DMS79 treated with DMSO at 0.1 percent for 48 hours (cell line): ENCODE results near the gene OCSTAMP.

Source experiments
- DNase-seq: peaks from one replicate; lab custom pipeline; 2025; lab: John Stamatoyannopoulos, UW

OCSTAMP gene

DNA sequence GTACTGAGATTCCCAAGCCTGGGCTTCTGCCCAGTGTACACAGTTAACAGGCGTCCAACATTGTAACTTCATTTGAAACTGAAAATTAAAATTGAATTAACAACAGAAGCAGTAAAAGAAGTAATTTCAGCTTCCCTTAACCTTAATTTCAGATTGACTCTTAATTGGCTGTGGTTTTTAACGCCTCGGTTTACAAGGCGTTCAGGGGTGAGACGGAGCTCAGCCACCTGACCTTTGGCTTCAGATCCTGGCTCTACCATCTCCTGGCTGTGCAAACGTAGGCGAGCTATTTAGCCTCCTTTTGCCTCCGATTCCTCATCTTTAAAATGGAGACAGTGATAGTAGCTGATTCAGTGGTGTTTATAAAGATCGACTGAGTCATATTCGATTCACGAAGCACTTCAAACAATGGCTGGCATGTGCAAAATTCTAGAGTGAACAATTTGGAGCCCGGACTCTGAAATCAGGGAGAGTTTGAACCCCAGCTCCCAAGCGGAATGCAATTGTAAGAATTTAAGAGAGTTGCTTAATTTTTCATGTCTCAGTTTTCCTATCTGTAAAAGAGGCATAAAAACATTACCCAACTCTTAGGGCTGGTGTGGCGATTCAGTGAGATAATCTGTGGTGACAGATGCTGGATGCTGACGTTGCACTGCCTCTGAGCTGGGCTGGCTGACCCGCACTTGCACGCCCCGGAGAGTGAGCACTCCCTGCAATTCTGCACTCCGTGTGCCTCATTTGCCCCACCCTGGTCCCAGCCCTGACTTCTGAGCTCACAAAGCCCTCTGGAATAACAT, 23.5 kb upstream of the OCSTAMP start:
- no peak for DNase-seq

DNA sequence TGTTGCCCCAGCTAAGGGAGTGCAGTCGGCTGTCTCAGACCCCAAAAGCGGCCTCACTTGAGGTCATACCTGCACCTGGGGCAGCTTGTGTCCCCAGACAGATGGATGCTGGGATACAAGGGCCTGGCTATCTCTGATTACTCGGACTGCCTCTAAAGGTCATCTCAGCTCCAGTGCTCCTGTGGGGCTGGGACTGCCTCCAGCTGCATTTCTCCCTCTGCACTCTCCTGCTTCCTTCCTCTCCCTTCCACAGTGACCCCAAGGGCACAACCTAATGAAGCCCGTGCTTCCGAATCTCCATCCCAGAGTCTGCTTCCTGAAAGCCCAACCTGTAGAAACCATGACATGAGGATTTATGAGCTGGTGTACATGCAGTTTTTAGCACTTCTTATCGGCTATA, 22.8 kb upstream of the OCSTAMP start:
- DNase-seq: no peak

DNA sequence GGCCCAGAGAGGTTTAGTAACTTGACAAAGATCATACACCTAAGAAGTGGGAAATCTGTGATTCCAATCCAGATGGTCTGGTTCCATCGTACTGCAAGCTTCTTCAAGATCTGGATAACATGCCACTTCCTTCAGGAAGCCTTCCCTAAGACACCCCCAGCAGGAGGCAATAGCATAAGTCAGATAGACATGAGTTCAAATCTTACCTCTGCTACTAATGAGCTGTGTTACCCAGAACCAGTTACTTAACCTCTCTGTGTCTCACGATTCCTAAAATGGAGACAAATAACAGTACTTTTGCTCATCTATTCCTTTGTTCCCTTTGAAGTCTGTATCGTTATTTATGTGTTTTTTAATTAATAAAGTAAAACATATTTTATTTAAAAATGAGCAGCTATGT, 22.3 kb upstream of the OCSTAMP start:
- DNase-seq: no peak

DNA sequence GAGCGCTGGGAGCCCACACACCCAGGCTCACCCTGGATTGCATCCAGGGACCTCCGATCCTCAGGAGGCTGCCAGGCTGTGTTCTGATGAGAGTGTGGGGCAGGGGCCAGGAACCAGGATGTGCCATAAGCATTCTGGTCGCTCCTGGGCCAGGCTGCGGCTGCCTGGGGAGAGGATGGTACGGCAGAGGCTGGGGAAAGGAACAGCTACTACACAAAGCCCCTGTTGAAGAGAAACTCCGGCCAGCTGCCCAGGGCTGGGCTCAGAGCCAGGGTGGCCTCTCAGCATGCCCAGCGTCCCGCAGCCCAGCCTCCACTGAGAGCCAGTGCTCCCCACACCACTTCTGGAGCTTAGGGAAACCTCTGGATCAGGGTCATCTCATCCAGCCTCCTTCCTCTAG, 21.7 kb upstream of the OCSTAMP start:
- DNase-seq: no peak

DNA sequence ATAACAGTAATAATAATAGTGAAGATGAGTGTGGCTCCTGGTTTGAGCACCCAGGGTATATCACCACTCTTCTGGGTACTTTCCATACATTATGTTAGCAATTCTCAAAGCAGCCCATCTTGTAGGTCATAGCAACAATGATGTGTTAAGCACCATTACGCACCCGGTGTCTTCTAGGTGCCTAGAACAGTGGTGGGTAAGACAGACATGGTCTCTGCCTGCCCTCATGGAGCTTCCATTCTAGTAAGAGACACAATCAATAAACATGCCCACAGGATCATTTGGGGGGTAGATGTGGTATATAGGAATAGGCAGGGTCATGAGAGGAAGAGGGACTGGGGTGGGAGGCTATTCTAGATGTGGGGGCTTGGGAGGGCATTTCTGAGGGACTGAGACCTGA, 21.0 kb upstream of the OCSTAMP start:
- no peak for DNase-seq

DNA sequence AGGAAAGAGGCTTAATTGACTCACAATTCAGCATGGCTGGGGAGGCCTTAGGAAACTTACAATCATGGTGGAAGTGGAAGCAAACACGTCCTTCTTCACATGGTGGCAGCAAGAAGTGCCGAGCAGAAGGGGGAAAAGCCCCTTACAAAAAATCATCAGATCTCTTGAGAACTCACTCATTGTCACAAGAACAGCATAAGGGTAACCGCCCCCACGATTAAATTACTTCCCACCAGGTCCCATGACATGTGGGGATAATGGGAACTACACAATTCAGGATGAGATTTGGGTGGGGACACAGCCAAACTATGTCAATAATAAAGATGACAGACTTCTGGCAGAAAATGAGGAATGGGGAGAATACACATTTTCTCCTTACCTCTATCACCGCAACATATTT, 20.5 kb upstream of the OCSTAMP start:
- DNase-seq: no peak

DNA sequence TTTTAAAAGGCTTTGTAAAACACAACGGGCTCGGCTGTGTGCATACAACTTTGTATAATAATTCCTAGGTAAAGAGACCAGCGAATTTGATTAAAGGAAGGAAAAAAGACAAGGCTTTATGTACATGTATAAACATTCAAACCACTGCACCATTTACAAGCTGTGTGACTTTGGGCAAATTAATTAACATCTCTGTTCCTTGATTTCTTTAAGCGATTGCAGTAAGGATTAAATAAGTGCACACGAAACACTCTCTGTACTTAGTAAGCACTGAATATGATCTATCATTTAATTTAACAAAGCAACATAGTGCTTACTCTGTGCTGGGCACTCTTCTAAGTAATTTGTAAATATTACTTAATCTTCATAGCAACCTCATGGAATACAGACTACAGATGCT, 19.5 kb upstream of the OCSTAMP start:
- no peak for DNase-seq

DNA sequence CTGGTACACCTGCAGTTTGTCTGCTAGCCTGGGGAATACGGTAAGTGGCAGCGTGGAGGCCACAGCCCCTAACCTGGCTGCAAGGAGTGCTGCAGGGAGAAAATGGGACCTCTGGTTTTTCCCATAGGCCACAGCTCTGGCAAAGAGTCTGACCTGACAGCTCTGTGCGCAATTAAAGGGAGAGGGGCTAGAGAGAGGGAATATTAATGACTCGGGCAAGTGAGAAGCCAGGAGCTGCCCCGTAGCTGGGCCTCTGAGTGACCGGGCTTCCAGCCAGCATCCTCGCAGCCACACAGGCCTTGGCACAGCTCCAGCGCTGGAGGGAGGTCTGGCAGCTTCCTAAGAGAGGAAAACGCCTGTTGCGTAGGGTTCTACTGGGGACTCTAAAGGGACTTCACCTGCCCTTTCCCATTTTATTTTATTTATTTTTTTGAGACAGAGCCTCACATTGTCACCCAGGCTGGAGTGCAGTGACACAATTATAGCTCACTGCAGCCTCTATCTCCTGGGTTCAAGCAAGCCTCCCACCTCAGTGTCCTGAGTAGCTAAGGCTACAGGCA, 18.2 kb upstream of the OCSTAMP start:
- peak; percentile 75 for DNase-seq

DNA sequence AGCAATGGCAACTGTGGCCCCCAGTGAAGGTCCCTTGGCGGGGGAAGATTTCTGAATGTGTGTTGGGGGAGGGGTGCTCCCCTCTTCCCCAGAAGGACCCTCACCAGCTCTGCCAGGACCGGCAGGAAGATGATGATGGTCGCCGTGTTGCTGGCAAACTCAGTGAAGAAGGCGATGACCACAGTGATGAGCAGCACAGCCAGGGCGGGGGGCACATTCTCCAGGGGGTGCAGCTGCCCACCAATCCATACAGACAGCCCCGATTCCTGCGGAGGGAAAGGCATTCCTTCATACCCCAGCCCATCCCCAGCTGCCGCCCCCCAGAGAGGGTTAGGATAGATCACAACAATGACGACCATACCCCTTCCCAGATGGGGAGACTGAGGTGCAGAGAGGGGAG, 15.7 kb upstream of the OCSTAMP start:
- DNase-seq: no peak

DNA sequence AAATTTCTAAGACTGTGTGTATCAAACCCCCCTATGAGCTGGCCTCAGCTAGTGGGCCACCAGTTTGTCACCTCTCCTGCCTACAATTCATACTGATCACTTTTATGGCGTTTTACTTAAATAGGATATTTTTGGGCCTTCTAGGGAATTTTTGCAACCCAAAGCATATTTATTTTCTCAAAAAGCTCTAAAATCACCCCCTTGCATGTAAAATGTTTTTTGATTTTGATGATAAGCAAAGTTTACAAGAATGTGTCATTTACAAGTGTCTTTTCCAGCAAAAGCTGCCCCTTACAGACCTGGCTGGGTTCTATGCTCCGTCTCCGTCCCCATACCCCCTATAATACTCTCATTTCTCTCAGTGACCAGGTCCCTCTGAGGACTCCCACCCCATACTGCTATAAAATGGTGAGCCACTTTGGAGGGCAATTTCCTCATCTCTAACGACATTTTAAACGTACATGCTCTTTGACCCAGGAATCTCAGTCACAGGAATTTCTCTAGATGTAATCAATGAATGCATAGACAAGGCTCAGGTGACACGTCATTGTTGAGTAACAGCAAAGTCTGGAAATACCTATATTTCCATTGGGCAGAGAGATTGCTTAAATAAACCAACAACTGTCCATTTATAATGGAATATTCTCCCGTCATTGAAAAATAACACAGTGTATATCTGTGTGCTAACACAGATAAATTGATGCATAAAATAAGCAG, 13.9 kb upstream of the OCSTAMP start:
- no peak for DNase-seq

DNA sequence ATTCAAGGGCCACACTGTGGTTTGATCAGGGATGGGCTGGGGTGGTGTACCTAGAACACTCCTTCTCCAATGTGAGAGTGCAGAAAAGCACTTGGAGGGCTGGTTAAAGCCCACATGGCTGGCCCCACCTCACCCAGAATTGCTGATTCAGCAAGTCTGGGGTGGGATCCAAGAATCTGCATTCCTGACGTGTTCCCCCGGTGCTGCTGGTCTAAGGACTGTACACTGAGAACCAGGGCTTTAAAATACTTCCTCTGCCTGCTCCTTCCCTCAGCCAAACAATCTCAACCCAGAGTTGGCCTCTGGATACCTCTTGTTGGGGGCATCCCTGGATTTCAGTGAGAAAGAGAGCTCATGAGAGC, 13.4 kb upstream of the OCSTAMP start:
- no peak for DNase-seq

DNA sequence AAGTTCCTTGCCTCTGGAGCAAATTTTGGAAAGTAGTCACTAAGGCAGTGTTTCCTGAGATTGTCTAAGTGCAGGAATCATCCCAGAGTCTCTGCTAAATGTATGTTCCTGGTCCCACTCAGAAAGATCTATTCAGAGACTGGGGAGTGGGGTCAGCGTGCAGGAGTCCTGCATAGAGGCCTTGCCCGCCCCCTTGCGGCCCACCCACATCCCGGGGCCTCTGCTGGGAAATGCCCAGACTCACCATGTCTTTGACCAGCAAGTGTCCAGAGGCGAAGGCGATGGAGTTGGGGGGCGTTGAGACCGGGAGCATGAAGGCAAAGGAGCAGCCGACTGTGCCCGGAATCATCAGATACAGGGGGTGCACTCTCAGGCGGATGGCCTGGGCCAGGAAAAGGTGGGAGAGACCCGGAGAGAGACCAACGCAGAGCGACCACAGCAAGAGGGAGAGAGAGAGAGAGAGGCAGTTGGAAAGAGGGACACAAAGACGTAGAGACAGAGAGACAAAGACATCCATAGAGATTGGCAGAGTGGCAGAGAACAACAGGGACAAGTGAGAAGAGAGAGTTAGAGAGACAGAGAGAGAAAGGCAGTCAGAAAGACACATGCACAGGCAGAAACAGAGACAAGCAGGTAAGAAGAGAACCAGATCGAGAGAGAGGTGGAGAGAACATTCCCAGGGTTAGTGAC, 12.9 kb upstream of the OCSTAMP start:
- no peak for DNase-seq

DNA sequence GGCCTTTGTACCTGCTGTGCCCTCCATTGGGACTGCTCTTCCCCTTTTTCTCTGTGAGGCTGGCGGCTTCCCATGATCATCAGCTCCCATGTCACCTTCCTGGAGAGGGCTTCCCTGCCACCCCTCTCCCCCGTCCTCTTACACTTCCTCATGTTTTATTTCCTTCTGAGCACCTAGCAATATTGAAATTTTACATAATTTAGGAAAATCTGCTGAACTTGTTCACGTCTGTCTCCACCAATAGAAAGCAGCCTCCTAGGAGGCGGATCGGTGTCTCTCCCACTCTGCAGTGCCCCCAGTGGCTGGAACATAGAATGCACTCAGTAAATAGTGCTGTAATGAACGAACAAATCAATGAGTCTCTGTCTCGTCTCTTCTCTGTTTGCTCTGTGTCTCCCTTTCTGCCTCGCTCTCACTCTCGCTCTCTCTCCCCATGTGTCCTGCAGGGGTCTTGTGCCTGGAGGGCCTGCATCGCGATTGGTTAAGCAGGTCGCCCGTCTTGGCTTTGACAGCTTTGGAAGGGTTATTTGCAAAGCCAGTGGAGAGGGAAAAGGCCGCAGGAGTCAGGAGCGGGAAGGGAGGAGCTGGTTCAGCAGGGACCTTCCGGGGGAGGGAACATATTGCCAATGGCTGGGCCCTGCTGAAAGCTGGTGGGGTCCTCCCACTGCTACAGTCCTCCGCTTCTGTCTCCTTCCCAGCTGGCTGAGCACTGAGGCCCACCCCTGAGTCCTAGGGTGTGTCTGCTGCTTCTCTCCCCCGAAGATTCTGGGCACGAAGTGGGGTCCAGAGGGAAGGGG, 12.1 kb upstream of the OCSTAMP start:
- DNase-seq: no peak

DNA sequence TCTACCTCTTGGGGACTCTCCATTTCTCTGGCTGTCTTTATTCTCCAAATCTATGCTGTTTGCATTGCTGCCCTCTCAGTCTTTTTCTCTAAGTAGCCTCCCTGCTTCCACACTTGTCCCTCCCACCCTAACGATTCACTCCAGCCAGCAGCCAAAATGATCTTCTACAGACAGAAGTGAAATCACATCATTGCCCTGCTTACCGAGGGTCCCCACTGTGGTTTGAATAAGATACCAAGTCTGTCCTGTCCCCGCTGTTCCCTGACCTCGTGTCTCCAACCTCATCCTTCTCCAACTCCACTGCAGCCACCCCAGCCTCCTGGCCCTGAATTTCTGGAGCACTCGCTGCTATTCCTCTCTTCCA, 11.5 kb upstream of the OCSTAMP start:
- no peak for DNase-seq

DNA sequence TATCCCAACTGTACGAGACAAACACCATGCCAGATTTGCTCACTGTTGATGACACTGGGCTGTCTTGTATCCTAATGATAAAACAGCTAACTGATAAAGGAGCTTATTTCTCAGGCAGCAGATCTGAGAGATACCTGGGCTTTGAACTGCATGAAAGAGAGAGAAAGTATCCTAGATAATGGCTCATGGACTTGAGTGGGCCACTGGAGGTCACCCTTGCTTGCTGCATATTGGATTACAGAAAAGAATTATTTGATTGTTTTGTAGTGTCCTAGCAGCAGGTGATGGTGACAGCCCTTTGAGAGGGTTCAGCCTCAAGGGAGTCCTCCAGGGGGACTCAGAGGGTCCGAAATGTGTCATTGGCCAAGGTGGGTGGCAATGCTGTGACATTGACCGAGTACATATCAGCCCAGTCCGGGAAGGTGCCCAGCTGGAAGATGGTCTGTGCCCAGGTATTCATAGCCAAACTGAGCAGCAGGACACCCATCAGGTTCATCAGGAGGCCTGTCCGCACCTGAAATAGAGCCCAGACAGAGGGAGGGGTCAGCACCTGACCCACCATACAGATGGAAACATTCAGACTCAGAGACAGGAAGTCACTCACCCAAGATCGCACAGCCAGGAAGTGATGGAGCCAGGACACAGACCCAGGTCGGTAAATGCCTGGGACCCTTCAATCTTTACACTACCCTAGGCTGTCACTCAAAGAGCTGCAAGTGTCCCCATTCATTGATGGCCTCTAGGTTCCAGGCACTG, 9.4 kb upstream of the OCSTAMP start:
- peak; percentile 1 for DNase-seq

DNA sequence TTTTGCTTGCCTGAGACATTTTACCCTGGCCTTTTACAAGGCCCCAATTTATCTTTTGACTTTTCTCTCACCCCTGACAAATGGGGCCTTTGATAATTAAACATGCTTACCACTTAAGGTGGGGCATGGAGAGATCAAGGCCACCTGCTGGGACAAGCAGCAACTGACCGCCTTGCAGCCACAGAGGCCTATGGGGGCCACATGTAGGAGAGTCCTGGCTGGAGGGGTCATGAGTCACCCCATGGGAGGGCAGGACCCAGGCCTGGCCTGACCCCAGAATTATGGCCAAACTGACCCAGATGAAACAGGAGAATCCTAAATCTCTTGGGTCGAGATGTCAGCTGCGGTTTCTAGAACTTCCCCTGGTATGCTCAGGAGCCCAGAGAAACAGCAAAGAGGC, 8.5 kb upstream of the OCSTAMP start:
- DNase-seq: no peak

DNA sequence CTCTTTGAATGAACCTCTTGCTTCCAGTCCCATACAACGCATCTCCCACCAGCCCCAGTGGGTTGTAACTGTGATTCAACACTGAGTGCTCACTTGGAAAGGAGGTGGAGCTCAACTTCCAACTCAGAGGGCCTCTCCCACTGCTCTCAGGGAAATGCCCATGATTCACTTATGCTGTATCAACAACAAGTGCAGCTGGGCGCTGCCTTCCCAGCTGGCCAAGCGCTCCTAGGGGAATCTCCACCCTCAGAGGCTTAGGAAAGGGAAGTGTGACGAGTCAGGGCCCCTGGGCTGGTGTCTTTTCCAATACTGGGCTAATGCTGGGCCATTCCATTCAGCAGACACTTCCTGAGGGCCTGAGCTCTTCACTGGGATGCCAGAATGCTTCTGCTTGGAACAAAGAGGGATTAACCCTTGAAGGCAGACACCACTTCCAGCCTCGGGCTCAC, 8.1 kb upstream of the OCSTAMP start:
- DNase-seq: no peak

DNA sequence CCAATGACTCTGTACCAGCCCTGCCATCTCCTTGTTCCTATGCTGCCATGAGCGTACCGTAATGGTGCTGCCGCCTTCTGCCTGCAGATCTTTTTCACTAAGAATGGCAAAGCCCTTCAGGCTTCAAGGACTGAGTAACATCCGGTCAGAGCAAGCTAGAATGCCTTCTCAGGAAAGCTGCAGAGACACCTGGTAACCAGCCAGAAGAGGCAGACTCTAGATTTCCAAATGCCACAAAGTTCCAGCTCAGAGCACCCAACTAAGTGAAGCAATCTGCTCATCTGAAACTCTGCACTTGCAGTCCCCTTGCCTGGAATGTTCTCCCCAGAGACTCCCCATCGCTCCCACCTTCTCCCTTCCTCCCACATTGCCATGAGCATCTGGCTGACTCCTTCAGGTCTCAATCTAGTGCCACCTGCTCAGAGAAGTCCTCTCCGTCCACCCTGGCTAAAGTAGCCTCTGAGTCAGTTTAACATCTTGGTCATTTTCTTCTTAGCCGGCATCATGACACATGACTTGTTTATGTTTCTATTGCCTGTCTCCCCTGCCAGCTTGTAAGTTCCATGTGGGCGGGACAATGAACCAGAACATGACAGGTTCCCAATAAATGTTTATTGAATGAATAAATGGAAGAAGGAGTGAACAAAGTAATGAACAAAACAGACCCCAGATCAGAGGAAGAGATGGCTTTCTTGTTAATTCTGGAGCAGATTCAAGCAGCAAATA, 6.9 kb upstream of the OCSTAMP start:
- no peak for DNase-seq

DNA sequence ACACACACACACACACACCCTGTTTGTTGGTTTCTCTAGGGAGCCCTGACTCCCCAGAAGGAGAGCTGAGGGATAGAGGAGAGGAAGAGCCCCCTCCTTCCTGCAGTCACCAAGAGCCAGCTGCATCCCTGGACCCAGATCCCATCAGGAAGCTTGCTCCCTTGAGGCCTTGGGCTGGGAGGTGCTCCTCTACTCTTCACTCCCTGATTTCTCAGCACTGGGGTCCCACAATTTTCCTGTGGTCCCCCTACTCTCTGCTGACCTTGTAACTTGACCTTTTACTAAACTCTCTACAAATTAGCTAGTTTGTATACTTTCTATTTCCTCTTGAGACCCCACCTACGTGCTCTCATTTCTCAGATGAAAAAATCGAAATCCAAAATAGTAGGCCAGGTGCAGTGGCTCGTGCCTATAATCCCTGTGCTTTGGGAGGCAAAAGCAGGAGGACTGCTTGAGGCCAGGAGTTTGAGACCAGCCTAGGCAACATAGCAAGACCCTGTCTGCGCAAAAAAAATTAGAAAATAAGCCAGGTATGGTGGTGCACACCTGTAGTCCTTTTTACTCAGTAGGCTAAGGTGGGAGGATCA, 5.0 kb upstream of the OCSTAMP start:
- no peak for DNase-seq

DNA sequence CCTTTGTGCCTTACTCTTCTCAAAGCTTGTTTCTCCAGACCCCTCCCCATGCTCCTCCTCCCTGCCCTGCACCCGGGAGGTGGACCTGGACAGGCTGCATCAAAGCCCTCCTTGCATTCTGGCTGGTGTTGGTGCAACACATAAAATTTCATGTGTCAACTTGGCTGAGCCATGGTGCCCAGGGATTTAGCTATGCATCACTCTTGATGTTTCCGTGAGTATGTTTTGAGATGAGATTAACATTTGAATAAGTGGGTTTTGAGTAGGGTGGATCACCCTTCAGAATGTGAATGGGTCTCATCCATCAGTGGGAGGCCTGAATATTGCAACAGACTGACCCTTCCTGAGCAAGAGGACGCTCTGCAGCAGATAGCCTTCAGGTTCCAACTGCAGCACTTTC, 4.4 kb upstream of the OCSTAMP start:
- DNase-seq: no peak
